ENCODE measurements around the gene POU6F2.

DNA sequence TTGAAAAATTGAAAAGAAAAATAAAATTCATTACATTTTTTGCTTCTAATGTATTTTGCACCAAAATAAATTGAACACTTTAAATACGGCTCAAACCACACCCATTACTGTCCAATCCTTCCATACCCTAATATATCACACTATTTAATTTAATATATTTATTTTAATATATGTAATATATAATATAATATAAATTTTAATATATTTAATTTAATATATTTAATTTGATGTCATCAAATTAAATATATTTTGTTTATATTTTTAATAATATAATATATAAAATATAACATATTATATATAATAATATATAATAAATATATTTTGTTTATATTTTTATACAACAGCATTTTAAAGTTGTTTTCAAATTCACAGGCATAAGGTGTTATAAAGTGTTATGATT, 15.7 kb upstream of the POU6F2 start:
- TF ChIP-seq TCF7L2 (IDR thresholded peaks at IDR 0.05; ENCODE audit: low read depth, low read length) (no peak), POLR2AphosphoS5 (IDR thresholded peaks at IDR 0.05; ENCODE audit: low read depth, low read length) (no peak), SIN3A (IDR thresholded peaks at IDR 0.05; ENCODE audit: borderline replicate concordance, insufficient read depth, low read depth, low read length) (no peak)
- TF ChIP-seq, protein P1, sequence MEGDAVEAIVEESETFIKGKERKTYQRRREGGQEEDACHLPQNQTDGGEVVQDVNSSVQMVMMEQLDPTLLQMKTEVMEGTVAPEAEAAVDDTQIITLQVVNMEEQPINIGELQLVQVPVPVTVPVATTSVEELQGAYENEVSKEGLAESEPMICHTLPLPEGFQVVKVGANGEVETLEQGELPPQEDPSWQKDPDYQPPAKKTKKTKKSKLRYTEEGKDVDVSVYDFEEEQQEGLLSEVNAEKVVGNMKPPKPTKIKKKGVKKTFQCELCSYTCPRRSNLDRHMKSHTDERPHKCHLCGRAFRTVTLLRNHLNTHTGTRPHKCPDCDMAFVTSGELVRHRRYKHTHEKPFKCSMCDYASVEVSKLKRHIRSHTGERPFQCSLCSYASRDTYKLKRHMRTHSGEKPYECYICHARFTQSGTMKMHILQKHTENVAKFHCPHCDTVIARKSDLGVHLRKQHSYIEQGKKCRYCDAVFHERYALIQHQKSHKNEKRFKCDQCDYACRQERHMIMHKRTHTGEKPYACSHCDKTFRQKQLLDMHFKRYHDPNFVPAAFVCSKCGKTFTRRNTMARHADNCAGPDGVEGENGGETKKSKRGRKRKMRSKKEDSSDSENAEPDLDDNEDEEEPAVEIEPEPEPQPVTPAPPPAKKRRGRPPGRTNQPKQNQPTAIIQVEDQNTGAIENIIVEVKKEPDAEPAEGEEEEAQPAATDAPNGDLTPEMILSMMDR (IDR thresholded peaks at IDR 0.05) = no peak
- TF ChIP-seq, protein P2, sequence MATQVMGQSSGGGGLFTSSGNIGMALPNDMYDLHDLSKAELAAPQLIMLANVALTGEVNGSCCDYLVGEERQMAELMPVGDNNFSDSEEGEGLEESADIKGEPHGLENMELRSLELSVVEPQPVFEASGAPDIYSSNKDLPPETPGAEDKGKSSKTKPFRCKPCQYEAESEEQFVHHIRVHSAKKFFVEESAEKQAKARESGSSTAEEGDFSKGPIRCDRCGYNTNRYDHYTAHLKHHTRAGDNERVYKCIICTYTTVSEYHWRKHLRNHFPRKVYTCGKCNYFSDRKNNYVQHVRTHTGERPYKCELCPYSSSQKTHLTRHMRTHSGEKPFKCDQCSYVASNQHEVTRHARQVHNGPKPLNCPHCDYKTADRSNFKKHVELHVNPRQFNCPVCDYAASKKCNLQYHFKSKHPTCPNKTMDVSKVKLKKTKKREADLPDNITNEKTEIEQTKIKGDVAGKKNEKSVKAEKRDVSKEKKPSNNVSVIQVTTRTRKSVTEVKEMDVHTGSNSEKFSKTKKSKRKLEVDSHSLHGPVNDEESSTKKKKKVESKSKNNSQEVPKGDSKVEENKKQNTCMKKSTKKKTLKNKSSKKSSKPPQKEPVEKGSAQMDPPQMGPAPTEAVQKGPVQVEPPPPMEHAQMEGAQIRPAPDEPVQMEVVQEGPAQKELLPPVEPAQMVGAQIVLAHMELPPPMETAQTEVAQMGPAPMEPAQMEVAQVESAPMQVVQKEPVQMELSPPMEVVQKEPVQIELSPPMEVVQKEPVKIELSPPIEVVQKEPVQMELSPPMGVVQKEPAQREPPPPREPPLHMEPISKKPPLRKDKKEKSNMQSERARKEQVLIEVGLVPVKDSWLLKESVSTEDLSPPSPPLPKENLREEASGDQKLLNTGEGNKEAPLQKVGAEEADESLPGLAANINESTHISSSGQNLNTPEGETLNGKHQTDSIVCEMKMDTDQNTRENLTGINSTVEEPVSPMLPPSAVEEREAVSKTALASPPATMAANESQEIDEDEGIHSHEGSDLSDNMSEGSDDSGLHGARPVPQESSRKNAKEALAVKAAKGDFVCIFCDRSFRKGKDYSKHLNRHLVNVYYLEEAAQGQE (IDR thresholded peaks at IDR 0.05; ENCODE audit: insufficient read depth in 1 of 2, low read depth in 2 of 2, low read length in 1 of 2) = no peak
